HG03064 (cell line): ENCODE results near the gene TMED3.
"Not testable (repeated sequence)": the region's sequence is repeated elsewhere in the genome, so short reads cannot be mapped to it uniquely, and the experiment has no call there.

Source experiments
- ATAC-seq: cut with Tn5 transposase; IDR thresholded peaks from one replicate; pipeline ENCODE4 v1.9.1; 2021; ENCODE audit warnings: low read depth; ENCODE audit not compliant: unreplicated experiment

TMED3 gene

GRCh38 chr15:79315623-79316328 is 4.9 kb downstream of the TMED3 start:
- no peak for ATAC-seq

DNA sequence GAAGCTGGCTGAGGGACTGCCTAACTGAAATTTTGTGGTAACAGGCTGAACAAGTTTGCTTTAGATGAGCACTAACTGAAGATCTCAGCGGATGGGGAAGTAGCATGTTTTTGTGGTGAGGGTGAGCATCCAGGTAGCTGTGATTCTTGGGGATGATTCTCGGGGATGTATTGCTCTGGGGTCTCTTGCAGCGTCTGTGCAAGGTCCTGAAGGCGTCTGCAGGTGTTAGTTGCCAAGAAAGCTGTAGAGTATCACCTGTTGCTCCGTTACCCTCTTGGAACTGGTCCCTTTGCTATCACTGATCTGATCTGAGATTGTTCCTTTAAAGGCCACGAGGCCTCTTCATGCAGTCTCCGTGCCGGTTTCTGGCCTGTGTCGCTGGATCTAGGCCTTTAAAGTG is 6.0 kb downstream of the TMED3 start:
- no peak for ATAC-seq

GRCh38 chr15:79319973-79320372 is 9.1 kb downstream of the TMED3 start:
- ATAC-seq = not testable (repeated sequence)

DNA sequence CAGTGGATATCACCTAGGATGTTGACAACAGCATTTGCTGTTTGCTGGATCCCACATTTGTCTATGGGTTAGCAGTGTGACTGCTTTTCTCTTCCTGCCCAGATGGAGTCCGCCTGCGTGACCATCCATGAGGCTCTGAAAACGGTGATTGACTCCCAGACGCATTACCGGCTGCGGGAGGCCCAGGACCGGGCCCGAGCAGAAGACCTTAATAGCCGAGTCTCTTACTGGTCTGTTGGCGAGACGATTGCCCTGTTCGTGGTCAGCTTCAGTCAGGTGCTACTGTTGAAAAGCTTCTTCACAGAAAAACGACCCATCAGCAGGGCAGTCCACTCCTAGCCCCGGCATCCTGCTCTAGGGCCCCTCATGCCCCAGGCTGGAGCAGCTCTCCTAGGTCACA is 11.0 kb downstream of the TMED3 start:
- no peak for ATAC-seq

- no peak for ATAC-seq
Observed at GRCh38 chr15:79322306-79322705, 11.4 kb downstream of the TMED3 start.

DNA sequence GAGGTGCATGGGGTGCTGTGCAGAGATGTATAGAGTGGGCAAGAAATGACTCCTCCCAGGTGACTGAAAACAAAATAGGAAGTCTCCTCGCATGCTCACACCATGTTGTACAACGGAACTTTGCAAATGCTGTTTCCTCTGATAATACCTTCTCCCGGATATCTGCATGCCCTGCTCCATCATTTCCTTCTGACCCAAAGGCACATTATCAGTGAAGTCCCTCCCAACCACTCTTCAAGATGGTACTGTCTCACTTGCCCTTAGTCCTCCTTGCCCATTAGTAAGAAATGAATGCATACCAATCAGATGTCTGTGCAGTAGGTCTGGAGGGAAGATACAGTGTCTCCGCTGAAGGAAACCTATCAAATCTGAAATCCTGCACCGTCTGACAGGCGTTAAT is 12.0 kb downstream of the TMED3 start:
- no peak for ATAC-seq

DNA sequence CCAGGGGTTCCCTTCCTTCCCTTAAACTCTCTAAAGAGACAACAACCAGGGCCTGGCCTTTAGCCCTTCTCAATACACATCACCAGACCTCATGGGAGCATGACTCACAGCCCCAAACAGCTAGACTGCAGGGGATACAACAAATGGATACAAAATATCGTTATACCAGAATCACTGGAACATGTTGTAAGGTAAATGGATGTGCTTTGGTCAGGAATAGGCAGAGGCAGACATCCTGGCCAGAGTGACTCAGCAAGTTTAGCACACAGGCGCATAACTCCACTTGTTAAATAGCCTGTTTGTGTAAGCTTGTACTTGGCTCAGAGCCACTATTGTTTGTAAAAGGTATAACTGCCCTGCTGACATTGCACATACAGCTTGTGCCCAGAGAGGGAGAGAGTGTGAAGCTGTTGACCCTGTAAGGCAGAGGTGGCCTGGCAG is 18.3 kb downstream of the TMED3 start:
- no peak for ATAC-seq

- ATAC-seq = no peak
Observed at GRCh38 chr15:79332824-79333510, 22.1 kb downstream of the TMED3 start.

DNA sequence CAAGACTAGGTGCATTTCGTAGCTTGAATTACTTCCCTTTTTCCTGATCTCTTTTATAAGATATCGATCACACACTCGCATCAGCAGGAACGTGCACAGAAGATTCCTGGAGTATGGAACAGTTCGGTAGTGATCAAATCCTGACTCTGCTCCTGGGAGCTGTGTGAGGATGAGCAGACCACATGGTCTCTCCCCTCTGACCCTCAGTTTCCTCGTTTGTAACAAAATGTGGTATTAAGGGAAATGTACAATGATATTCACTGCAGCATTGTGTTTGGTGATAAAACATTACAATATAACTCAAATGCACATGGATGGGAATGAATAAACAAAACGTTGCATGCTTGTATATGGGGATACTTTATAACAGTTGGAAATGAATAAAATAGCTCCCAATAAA is 26.7 kb downstream of the TMED3 start:
- no peak for ATAC-seq

DNA sequence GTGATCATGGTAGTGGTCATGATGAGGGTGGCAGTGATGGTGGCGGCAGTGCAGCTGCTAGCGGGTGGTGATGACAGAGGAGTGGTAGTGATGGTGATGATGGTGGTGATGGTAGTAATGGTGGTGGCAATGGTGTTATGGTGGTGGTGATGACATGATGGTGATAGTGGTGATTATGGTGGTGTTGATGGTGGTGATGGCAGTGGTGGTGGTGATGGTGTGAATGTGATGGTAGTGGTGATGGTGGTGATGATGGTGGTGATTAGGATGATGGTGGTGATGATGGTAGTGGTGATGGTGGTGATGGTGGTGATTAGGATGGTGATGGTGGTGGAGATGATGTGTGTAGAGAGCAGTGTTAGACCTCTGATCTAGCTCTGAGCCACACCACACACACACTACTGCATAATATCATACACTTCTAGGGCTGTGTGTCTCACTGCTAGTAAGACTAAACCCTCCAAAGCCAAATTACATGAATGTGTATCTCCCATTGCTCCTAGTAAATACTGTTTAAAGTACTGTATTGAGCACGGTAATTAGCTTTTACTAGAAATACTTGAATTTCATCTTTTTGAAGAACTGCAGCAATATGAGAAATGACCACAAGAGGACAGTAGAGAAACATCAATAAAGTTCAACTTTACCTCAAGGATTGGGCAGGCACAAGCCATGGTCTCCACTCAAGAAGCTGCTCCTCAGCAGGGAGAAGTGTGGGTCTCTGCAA is 28.8 kb downstream of the TMED3 start:
- no peak for ATAC-seq

GRCh38 chr15:79340315-79340602 is 29.3 kb downstream of the TMED3 start:
- no peak for ATAC-seq

- no peak for ATAC-seq
Observed at GRCh38 chr15:79341396-79341795, 30.5 kb downstream of the TMED3 start.

DNA sequence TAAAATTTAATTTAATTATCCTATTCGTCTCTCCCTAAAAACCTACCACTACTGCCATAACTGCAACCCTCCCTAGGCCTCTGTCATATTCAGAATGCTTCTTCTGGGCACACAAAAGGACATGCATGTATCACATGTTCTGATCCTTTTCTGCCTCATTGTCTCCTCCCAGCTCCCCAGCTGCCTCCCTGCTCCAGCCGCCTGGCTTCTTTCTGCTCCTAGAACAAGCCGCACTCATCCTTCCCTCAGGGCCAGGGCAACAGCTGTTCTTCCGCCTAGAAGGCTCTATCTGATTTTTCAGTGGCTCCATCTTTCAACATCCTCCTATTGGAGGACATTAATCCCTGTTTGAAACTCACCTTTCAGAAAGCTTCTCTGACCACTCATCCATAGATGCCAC is 38.6 kb downstream of the TMED3 start:
- no peak for ATAC-seq

DNA sequence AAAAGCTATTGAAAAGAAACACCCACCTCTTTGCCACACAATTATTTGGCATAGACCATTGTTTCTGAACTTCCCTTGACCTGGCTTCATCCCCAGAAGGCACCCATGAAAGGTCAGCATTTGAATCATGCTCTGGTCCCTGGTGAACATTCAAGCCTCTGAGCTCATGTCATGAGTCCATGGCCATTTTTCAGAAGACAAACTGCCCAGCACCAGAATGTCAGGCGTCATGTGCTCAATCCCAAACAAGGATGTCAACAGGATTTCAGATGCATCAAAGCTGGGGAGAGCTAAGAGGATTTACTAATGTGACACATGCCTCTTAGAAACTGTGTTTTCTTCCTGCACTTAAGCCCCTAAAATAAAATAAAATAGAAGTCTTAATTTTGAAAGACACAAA is 41.3 kb downstream of the TMED3 start:
- ATAC-seq = no peak

- no peak for ATAC-seq
Observed at GRCh38 chr15:79357566-79357965, 46.7 kb downstream of the TMED3 start.

- no peak for ATAC-seq
Observed at GRCh38 chr15:79358069-79358468, 47.2 kb downstream of the TMED3 start.

- no peak for ATAC-seq
Observed at GRCh38 chr15:79364571-79365240, 53.8 kb downstream of the TMED3 start.

- no peak for ATAC-seq
Observed at GRCh38 chr15:79365765-79366164, 54.9 kb downstream of the TMED3 start.

- no peak for ATAC-seq
Observed at GRCh38 chr15:79366691-79367090, 55.8 kb downstream of the TMED3 start.

DNA sequence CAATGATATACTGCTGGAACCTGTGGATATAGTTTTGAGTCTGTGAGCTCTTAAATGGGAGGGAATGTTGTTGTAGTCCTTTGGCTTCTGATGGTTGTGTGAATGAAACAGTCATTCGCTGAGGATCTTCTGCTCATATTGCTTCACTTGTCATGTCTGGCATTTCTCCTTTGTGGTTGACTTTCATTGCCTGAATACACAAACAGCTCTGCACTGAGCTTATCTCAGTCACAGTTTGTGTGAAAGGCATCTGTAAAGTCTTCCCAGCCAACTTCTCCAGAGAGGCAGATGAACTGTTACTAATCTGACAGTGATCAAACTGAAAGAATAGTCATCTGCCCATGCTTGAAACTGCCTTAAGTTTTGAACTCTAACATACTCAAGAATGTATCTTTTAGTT is 59.8 kb downstream of the TMED3 start:
- no peak for ATAC-seq

DNA sequence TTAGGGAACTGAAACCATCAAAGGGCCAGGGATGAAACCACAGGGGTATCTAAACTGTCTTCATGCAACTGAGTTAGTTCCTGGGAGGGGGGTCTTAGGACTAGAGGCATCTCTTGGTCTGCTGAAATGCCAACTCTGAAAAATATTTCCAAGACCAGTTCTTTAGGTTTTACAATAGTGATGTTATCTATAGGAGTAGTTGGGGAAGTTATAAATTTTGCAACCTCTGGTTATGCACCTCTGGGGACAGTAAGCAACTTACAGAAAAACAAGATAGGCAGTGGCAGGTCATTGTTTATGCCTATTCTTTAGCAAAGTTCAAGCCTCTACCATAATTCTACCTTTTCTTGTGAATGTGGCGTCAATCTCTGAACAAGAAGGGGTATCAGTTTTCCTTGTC is 60.7 kb downstream of the TMED3 start:
- ATAC-seq = no peak
